NCI-H2107 treated with DMSO at 0.1 percent for 48 hours (cell line): Measurements from ENCODE around the gene DBNDD1.
"Not testable (repeated sequence)": the region's sequence is repeated elsewhere in the genome, so short reads cannot be mapped to it uniquely, and the experiment has no call there.

Experiments used
- DNase-seq: peaks from one replicate; lab custom pipeline; 2025; ENCODE audit not compliant: unreplicated experiment; lab: John Stamatoyannopoulos, UW

Gene DBNDD1

GRCh38 chr16:89994389-89994720 lies 24.9 kb downstream of the DBNDD1 start:
- DNase-seq, result peak; percentile 18

- DNase-seq, result no peak
These were observed 25.3 kb downstream of the DBNDD1 start for GRCh38 chr16:89993971-89994370.

DNA sequence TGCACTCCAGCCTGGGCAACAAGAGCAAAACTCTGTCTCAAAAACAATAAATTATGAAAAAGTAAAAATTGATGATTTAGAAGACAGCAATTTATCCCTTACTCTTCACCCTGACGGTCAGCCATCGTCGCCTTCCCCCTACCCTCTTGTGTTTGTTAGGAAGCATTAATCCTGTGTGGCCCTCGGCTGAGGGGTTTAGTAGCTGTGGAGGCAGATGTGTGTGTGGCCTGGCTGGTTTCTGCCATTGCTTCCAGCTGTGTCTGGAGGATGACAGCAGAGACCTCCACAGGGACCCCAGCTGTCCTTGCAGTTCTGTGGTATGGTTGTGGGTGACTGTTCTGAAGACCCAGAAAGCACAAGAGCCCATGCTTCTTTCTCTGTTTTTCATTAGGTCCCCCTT lies 25.9 kb downstream of the DBNDD1 start:
- no peak for DNase-seq

DNA sequence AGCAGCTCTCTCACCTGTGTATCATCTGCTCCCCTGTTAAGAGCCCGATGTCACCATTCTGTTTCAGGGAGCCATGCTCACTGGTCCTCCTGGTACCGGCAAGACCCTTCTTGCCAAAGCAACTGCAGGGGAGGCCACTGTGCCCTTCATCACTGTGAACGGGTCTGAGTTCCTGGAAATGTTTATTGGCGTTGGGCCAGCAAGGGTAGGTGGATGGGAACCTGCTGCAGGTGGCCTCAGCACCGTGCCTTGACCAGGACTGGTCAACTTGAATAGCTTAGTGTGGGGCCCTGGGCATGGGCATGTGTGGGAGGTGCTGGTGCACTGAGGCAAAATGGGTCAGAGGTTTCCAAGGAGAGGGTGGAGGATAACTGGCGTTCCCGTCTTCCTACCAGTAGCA lies 28.5 kb downstream of the DBNDD1 start:
- DNase-seq, result no peak

- no peak for DNase-seq
These were observed 30.3 kb downstream of the DBNDD1 start for GRCh38 chr16:89988951-89989350.

- DNase-seq, result no peak
These were observed 32.1 kb downstream of the DBNDD1 start for GRCh38 chr16:89987169-89987568.

GRCh38 chr16:89986600-89986999 lies 32.7 kb downstream of the DBNDD1 start:
- no peak for DNase-seq

- no peak for DNase-seq
These were observed 34.0 kb downstream of the DBNDD1 start for GRCh38 chr16:89985219-89985618.

DNA sequence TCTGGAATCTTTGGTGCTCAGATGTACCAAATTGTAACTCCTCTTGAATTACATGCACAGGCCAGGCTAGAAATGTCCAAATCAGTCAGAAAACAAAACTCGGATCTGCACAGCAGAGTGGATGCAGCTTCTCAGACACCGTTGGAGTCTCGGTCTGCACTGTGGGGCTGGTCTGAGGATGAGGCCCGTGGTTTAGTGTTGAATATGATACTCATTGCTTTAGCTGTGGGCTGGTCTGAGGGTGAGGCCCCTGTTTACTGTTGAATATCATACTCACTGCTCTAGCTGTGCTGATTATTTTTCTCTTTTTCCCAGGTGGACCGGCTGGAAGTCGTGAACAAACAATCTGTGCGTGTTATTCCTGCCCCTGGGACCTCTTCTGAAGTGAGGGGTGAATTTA lies 35.0 kb downstream of the DBNDD1 start:
- DNase-seq, result no peak

GRCh38 chr16:89983536-89983935 lies 35.7 kb downstream of the DBNDD1 start:
- DNase-seq, result no peak

GRCh38 chr16:89982318-89982717 lies 36.9 kb downstream of the DBNDD1 start:
- DNase-seq, result no peak

- DNase-seq, result no peak
These were observed 37.8 kb downstream of the DBNDD1 start for GRCh38 chr16:89981414-89981813.

DNA sequence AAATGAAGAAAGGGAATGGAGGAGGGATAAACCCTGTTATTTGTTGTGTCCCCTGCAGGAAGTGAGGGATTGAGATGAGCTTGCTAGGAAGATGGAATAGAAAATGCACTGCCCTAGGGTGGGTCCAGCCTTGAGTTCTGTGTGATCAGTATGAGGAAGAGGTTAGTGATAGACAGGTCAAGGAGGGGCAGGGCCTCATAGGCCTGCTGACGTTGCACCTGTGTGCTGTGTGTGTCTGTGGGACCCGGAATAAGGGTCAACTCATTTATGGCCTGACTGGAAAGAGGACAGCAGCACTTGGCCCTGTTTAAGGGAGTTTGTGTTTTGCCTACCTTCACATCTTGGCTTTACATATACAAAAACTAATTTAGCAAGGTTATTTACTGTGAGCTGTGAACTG lies 44.4 kb downstream of the DBNDD1 start:
- DNase-seq, result no peak

- DNase-seq, result no peak
These were observed 45.5 kb downstream of the DBNDD1 start for GRCh38 chr16:89973654-89974335.

DNA sequence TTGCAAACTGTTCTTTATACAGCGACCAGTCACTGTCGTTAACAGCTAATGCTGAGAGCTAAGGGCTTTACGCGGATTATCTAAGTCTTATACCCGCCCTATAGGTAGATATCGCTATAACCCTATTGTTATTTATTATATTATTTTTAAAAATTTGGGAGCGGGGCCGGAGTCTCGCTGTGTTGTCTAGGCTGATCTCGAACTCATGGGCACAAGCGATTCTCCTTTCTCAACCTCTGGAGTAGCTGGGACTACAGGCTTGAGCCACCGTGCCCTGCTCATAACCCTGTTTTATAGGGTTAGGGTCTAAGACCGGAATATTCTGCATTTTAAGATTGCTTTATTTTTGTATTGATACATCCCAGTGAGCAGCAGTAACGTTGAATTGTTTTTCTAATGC lies 46.0 kb downstream of the DBNDD1 start:
- DNase-seq, result no peak

GRCh38 chr16:89972244-89973234 lies 46.7 kb downstream of the DBNDD1 start:
- peak; percentile 81 for DNase-seq

DNA sequence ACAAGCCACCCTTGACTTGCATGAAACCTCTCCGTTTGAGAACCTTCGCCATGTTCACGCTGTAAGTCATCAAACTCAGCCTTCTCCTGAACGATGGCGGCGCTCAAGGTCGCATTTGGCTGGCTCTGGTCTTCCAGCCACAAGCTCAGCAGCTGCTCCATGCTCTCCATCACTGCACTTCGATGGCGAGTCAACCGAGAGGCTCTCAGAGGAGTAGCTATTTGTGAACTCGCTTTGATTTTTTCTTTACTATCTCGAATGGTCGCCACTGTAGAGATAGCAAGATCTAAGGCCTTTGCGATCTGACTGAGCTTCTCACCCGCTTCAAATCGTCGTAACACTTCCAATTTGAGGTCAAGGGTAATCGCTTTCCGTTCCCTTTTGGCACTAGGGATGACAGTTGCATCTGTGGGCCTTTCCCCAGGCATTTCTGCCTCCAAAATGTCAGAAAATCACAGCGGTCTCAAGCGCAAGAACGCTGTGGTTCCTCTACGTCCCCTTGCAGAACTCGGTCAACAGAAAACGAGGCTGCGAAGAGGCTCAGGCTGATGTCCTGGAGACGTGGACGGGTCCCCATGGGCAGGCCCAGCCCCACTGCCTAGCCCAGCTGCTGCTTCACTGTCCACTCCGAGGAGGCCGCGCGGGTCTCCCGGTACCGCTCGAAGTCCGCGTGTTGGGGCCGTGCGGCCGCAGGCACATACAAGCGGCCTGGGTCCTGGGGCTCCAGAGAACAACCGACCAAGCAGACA lies 47.6 kb downstream of the DBNDD1 start:
- DNase-seq, result no peak

GRCh38 chr16:89969741-89970410 lies 49.4 kb downstream of the DBNDD1 start:
- DNase-seq, result no peak

- not testable (repeated sequence) for DNase-seq
These were observed 51.2 kb downstream of the DBNDD1 start for GRCh38 chr16:89968074-89968473.

- not testable (repeated sequence) for DNase-seq
These were observed 51.8 kb downstream of the DBNDD1 start for GRCh38 chr16:89967436-89967835.

DNA sequence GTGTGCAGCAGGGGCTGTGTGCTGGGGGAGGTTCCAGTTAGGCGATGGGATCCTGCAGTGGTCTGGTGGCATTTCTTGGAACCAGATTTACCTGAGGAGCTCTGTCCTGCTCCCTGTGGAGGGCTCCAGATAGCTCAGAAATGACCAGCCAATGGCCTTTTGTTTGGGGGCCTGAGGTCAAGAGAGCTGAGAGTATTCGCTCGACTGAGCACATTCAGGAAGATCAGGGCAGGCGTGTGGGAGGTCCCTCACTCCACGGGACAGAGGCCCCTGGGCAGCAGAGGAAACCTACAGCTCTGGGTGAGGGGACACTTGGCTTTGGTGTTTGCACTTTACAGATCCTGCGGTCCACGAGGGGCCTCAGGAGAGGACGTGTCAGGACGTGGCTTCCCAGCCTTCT lies 52.5 kb downstream of the DBNDD1 start:
- DNase-seq, result no peak
